WERI-Rb-1 (cell line): ENCODE measurements around the gene USP32.

Experiments
- DNase-seq: peaks from one replicate; pipeline ENCODE4 v3.0.0-alpha.2; 2020
- H3K27ac ChIP-seq: fragments of 250-450 bp; sonication (Bioruptor Pico); 2 replicates; pipeline ENCODE4 v1.5.1; 2020; ENCODE audit warnings: mild to moderate bottlenecking, moderate library complexity
- H3K27me3 ChIP-seq: fragments of 250-450 bp; sonication (Bioruptor Pico); 2 replicates; pipeline ENCODE4 v1.5.1; 2021; ENCODE audit warnings: mild to moderate bottlenecking, low read depth, moderate library complexity; ENCODE audit not compliant: insufficient read depth, severe bottlenecking
- H3K36me3 ChIP-seq: fragments of 250-450 bp; sonication (Bioruptor Pico); 2 replicates; pipeline ENCODE4 v1.5.1; 2020; ENCODE audit warnings: mild to moderate bottlenecking, moderate library complexity
- H3K4me3 ChIP-seq: 2 replicates; pipeline ENCODE4 v1.5.1; 2011; ENCODE audit warnings: low read depth, mild to moderate bottlenecking, control low read depth, low read length
- H3K9me3 ChIP-seq: fragments of 250-450 bp; sonication (Bioruptor Pico); 2 replicates; pipeline ENCODE4 v1.5.1; 2021; ENCODE audit warnings: mild to moderate bottlenecking, moderate library complexity; ENCODE audit not compliant: severe bottlenecking
- CTCF ChIP-seq: IDR thresholded peaks from 2 replicates; pipeline ENCODE4 v1.5.1; 2011; ENCODE audit warnings: low read depth, mild to moderate bottlenecking, control low read depth, inconsistent platforms, low read length

Gene USP32

GRCh38 chr17:60247836-60248461 is 144.0 kb downstream of the USP32 start:
- Histone ChIP-seq H3K36me3 (peaks cover 17% of the 10 kb centered on the region), H3K4me3 (no peak overlapping the region), H3K27me3 (no peaks in the 10 kb centered on the region), H3K9me3 (peaks cover 4% of the 10 kb centered on the region), H3K27ac (no peak overlapping the region)
- DNase-seq, result no peak
- TF ChIP-seq CTCF, result no peak

GRCh38 chr17:60244656-60245055 is 147.3 kb downstream of the USP32 start:
- Histone ChIP-seq H3K36me3 (peaks cover 7% of the 10 kb centered on the region), H3K4me3 (no peak overlapping the region)

DNA sequence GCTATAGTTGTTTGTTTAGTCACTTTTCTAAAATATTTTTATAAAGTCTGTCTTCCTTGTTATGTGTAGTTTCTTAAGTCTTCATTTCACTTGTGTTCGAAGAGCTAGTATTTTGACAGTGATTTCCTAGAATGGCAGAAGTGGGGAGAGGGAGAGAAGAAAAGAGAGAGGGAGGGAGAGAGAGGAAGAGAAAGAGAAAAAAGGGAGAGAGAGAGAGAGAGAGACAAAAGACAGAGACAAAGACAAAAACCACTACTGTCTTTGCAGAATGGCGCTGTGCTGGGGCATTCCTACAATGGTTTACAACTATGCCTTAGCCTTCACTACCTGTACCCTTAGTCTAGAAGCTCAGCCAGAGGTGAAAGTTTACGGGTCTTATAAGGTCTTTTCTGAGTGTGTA is 151.6 kb downstream of the USP32 start:
- H3K9me3 ChIP-seq, result no peaks in the 10 kb centered on the region
- TF ChIP-seq CTCF, result no peak

More at GRCh38 chr17:60244656-60245055, 147.3 kb downstream of the USP32 start:
- Histone ChIP-seq H3K27ac (no peak overlapping the region), H3K27me3 (no peaks in the 10 kb centered on the region), H3K9me3 (peaks cover 4% of the 10 kb centered on the region)
- TF ChIP-seq CTCF, result no peak
- DNase-seq, result no peak

GRCh38 chr17:60231691-60232090 is 160.2 kb downstream of the USP32 start:
- H3K27me3 ChIP-seq, result no peaks in the 10 kb centered on the region
- no peak for TF ChIP-seq CTCF
- no peak for DNase-seq
- no peak overlapping the region for H3K4me3 ChIP-seq
- no peaks in the 10 kb centered on the region for H3K9me3 ChIP-seq
- peaks cover 4% of the 10 kb centered on the region for H3K36me3 ChIP-seq
- peak overlapping the region; percentile 12; the same call in 1 of the 2 replicates for H3K27ac ChIP-seq

More for the DNA sequence above, 151.6 kb downstream of the USP32 start:
- no peak overlapping the region for H3K27ac ChIP-seq
- H3K36me3 ChIP-seq, result no peaks in the 10 kb centered on the region
- no peaks in the 10 kb centered on the region for H3K27me3 ChIP-seq
- no peak for DNase-seq
- no peak overlapping the region for H3K4me3 ChIP-seq

- H3K27ac ChIP-seq, result peak overlapping the region; percentile 12; the same call in 1 of the 2 replicates
- H3K27me3 ChIP-seq, result no peaks in the 10 kb centered on the region
- no peaks in the 10 kb centered on the region for H3K9me3 ChIP-seq
- TF ChIP-seq CTCF, result peak; percentile 57
- no peak for DNase-seq
- H3K4me3 ChIP-seq, result no peak overlapping the region
- H3K36me3 ChIP-seq, result peaks cover 4% of the 10 kb centered on the region
Observed at GRCh38 chr17:60231234-60231633, 160.7 kb downstream of the USP32 start.

DNA sequence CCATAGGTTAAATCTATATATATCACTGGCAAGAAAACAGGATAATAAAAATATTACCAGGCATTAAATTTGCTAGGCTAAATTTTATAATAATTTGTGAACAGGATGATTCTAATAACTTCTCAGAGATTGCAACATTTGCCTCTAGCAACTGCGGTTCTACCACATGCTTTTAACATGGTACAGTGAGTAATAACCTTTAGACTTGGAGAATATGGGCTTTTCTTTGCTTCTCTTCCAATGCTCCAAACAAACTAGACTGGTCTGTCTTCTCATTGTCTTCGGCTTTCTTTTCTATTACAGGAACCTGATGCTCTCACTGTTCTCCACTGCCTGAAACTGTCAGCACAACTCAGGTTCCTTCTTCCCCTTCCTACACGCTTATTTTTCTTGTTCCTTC is 161.6 kb downstream of the USP32 start:
- H3K27ac ChIP-seq, result no peak overlapping the region
- DNase-seq, result no peak
- H3K9me3 ChIP-seq, result no peaks in the 10 kb centered on the region
- peaks cover 10% of the 10 kb centered on the region for H3K36me3 ChIP-seq
- H3K4me3 ChIP-seq, result no peak overlapping the region
- TF ChIP-seq CTCF, result no peak
- H3K27me3 ChIP-seq, result no peaks in the 10 kb centered on the region
